ENCODE data around the gene SMAD5. TPM values are rescaled to one million over a fixed set of nuclear protein-coding genes. Genes with fewer than 3 reads are reported as not detected.

Gene SMAD5
- total and polyA plus RNA-seq, 2 of the 8 experiments (the other 6 are each of a cell fraction or from before 2014, with no cell fraction given), result 30.2 to 60.5 TPM

GRCh38 chr5:136202469-136203205 is 70.0 kb downstream of the SMAD5 start (continued):
- TF ChIP-seq POU5F1 (IDR thresholded peaks at IDR 0.05; ENCODE audit: low read depth, low read length) (peak; percentile 75; the same call in 1 of the 2 replicates), HDAC6 (IDR thresholded peaks at IDR 0.05; ENCODE audit: low read depth, low read length) (no peak), NANOG (IDR thresholded peaks at IDR 0.05; ENCODE audit: insufficient read depth, low read depth, low read length, poor library complexity, severe bottlenecking) (peak; percentile 89), YY1 (IDR thresholded peaks at IDR 0.05; ENCODE audit: low read depth, low read length) (peak; percentile 43; the same call in 1 of the 2 replicates), MAFK (IDR thresholded peaks at IDR 0.05; ENCODE audit: low read depth, low read length) (no peak), CBX8 (IDR thresholded peaks at IDR 0.05; ENCODE audit: borderline replicate concordance, low read depth, low read length) (no peak), RFX5 (IDR thresholded peaks at IDR 0.05; ENCODE audit: borderline replicate concordance, low read depth, low read length) (no peak), ZNF274 (IDR thresholded peaks at IDR 0.05; ENCODE audit: borderline replicate concordance, extremely low read depth, low read length) (no peak), CHD1 (IDR thresholded peaks at IDR 0.05; ENCODE audit: low read depth, low read length) (no peak), CBX5 (IDR thresholded peaks at IDR 0.05; ENCODE audit: low read depth, low read length) (no peak), TAF1 (IDR thresholded peaks at IDR 0.05; ENCODE audit: low read depth, low read length) (no peak), BRCA1 (IDR thresholded peaks at IDR 0.05; ENCODE audit: low read depth, low read length) (no peak), ATF3 (IDR thresholded peaks at IDR 0.05; ENCODE audit: insufficient read depth, low read depth, low read length) (no peak), RXRA (IDR thresholded peaks at IDR 0.05; ENCODE audit: insufficient read depth, low read depth, low read length) (0 out of 2 replicates have a peak, but pooled peaks have one; percentile 26), TEAD4 (IDR thresholded peaks at IDR 0.05; ENCODE audit: low read depth, low read length) (no peak), ASH2L (IDR thresholded peaks at IDR 0.05; ENCODE audit: low read length) (peak; percentile 54), RBBP5 (IDR thresholded peaks at IDR 0.05; ENCODE audit: borderline replicate concordance, low read depth, low read length) (no peak), RNF2 (IDR thresholded peaks at IDR 0.05; ENCODE audit: borderline replicate concordance, low read depth, low read length, missing control alignments, poor library complexity, severe bottlenecking) (no peak), SUZ12 (IDR thresholded peaks at IDR 0.05; ENCODE audit: low read length) (no peak), SAP30 (IDR thresholded peaks at IDR 0.05; ENCODE audit: insufficient read depth, insufficient replicate concordance, low read length) (no peak), SP1 (IDR thresholded peaks at IDR 0.05; ENCODE audit: low read depth, low read length) (peak; percentile 82)

All from H1 (cell line).